HG03439 (cell line): ENCODE results near the gene RNF220.

Experiments
- ATAC-seq: cut with Tn5 transposase; IDR thresholded peaks from one replicate; pipeline ENCODE4 v1.9.1; 2021; ENCODE audit warnings: mild to moderate bottlenecking, moderate library complexity; ENCODE audit not compliant: unreplicated experiment

The RNF220 gene

GRCh38 chr1:44519035-44519676 lies 114.1 kb downstream of the RNF220 start:
- ATAC-seq, result no peak

- no peak for ATAC-seq
Observed at GRCh38 chr1:44521378-44522080, 116.5 kb downstream of the RNF220 start.

- ATAC-seq, result no peak
Observed at GRCh38 chr1:44523593-44524591, 118.8 kb downstream of the RNF220 start.

GRCh38 chr1:44524655-44525500 lies 119.8 kb downstream of the RNF220 start:
- no peak for ATAC-seq

- no peak for ATAC-seq
Observed at GRCh38 chr1:44526295-44527073, 121.4 kb downstream of the RNF220 start.

- ATAC-seq, result no peak
Observed at GRCh38 chr1:44531785-44532566, 126.9 kb downstream of the RNF220 start.

- no peak for ATAC-seq
Observed at GRCh38 chr1:44532567-44532944, 127.5 kb downstream of the RNF220 start.

GRCh38 chr1:44534771-44535170 lies 129.7 kb downstream of the RNF220 start:
- no peak for ATAC-seq

GRCh38 chr1:44536357-44537209 lies 131.5 kb downstream of the RNF220 start:
- ATAC-seq, result no peak

GRCh38 chr1:44537538-44537937 lies 132.5 kb downstream of the RNF220 start:
- no peak for ATAC-seq

- ATAC-seq, result no peak
Observed at GRCh38 chr1:44537956-44538355, 132.9 kb downstream of the RNF220 start.

GRCh38 chr1:44539991-44540730 lies 135.1 kb downstream of the RNF220 start:
- no peak for ATAC-seq

- no peak for ATAC-seq
Observed at GRCh38 chr1:44542420-44543063, 137.5 kb downstream of the RNF220 start.

- ATAC-seq, result no peak
Observed at GRCh38 chr1:44543064-44543744, 138.1 kb downstream of the RNF220 start.

- no peak for ATAC-seq
Observed at GRCh38 chr1:44543786-44544185, 138.7 kb downstream of the RNF220 start.

- no peak for ATAC-seq
Observed at GRCh38 chr1:44544960-44545359, 139.9 kb downstream of the RNF220 start.
